ENCODE results near the gene PHOX2A.
"Not testable (repeated sequence)": the region's sequence is repeated elsewhere in the genome, so short reads cannot be mapped to it uniquely, and the experiment has no call there.

The PHOX2A gene

DNA sequence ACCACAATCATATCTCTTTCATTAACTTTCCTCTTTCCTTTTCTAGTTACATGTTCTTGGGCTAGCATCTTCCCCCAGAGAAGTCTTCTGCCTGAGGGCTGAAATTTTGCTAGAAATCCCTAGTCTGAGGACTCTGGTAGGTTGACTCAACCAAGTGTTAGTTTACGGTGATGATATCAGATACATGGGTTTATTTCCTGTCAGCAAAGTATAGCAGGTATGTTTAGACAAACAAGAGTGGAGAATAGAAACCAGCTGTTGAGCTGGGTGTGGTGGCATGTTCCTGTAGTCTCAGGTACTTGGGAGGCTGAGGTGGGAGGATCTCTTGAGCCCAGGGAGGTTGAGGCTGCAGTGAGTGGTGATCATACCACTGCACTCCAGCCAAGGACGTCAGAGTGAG is 40.8 kb downstream of the PHOX2A start:
- ATAC-seq = no peak

DNA sequence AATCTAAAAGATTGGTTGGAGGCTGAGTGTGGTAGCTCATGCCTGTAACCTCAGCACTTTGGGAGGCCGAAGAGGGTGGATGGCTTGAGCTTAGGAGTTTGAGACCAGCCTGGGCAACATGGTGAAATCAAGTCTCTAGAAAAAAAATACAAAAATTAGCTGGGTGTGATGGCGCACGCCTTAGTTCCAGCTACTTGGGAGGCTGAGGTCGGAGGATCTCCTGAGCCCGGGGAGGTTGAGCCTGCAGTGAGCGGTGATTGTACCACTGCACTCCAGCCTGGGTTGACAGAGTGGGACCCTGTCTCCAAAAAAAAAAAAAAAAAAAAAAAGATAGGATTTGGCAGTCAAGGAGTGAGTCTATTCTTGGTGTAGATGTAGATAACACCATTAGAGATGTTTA is 41.4 kb downstream of the PHOX2A start:
- ATAC-seq = no peak
- TF ChIP-seq SNAI2 (CRISPR knock-in tag; IDR thresholded peaks at IDR 0.05) (no peak), PPARA (CRISPR knock-in tag; IDR thresholded peaks at IDR 0.05; ENCODE audit: borderline replicate concordance) (no peak), ZNF565 (CRISPR knock-in tag; conservative IDR thresholded peaks at IDR 0.05; ENCODE audit: low read depth) (no peak), CSDC2 (CRISPR knock-in tag; IDR thresholded peaks at IDR 0.05) (no peak), ESRRG (CRISPR knock-in tag; IDR thresholded peaks at IDR 0.05) (no peak), ZNF70 (CRISPR knock-in tag; IDR thresholded peaks at IDR 0.05) (no peak), ISL1 (CRISPR knock-in tag; IDR thresholded peaks at IDR 0.05) (no peak), OSR1 (CRISPR knock-in tag; IDR thresholded peaks at IDR 0.05) (no peak)
- TF ChIP-seq, protein P1, sequence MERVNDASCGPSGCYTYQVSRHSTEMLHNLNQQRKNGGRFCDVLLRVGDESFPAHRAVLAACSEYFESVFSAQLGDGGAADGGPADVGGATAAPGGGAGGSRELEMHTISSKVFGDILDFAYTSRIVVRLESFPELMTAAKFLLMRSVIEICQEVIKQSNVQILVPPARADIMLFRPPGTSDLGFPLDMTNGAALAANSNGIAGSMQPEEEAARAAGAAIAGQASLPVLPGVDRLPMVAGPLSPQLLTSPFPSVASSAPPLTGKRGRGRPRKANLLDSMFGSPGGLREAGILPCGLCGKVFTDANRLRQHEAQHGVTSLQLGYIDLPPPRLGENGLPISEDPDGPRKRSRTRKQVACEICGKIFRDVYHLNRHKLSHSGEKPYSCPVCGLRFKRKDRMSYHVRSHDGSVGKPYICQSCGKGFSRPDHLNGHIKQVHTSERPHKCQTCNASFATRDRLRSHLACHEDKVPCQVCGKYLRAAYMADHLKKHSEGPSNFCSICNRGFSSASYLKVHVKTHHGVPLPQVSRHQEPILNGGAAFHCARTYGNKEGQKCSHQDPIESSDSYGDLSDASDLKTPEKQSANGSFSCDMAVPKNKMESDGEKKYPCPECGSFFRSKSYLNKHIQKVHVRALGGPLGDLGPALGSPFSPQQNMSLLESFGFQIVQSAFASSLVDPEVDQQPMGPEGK (CRISPR knock-in tag; IDR thresholded peaks at IDR 0.05; ENCODE audit: borderline replicate concordance) = no peak
- TF ChIP-seq, protein P2, sequence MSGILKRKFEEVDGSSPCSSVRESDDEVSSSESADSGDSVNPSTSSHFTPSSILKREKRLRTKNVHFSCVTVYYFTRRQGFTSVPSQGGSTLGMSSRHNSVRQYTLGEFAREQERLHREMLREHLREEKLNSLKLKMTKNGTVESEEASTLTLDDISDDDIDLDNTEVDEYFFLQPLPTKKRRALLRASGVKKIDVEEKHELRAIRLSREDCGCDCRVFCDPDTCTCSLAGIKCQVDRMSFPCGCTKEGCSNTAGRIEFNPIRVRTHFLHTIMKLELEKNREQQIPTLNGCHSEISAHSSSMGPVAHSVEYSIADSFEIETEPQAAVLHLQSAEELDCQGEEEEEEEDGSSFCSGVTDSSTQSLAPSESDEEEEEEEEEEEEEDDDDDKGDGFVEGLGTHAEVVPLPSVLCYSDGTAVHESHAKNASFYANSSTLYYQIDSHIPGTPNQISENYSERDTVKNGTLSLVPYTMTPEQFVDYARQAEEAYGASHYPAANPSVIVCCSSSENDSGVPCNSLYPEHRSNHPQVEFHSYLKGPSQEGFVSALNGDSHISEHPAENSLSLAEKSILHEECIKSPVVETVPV (CRISPR knock-in tag; IDR thresholded peaks at IDR 0.05) = no peak

More for the DNA sequence above, 40.8 kb downstream of the PHOX2A start:
- TF ChIP-seq TCF4 (CRISPR knock-in tag; IDR thresholded peaks at IDR 0.05; ENCODE audit: borderline replicate concordance) = no peak

DNA sequence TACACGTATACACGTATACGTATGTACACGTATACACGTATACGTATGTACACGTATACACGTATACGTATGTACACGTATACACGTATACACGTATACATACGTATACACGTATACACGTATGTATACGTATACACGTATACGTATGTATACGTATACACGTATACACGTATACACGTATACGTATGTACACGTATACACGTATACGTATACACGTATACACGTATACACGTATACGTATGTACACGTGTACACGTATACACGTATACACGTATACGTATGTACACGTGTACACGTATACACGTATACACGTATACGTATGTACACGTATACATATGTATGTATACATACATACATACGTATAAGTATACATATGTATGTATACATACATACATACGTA is 42.5 kb downstream of the PHOX2A start:
- not testable (repeated sequence) for ATAC-seq

DNA sequence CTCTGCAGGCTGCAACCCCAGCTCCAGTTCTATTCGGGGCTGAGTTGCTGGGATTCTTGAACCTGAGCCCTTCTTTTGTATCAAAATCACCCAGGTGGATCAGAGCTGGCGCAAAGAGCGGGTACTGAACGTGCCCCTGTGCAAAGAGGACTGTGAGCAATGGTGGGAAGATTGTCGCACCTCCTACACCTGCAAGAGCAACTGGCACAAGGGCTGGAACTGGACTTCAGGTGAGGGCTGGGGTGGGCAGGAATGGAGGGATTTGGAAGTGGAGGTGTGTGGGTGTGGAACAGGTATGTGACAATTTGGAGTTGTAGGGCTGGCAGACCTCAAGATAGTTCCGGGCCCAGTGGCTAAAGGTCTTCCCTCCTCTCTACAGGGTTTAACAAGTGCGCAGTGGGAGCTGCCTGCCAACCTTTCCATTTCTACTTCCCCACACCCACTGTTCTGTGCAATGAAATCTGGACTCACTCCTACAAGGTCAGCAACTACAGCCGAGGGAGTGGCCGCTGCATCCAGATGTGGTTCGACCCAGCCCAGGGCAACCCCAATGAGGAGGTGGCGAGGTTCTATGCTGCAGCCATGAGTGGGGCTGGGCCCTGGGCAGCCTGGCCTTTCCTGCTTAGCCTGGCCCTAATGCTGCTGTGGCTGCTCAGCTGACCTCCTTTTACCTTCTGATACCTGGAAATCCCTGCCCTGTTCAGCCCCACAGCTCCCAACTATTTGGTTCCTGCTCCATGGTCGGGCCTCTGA is 48.3 kb downstream of the PHOX2A start:
- TF ChIP-seq ZNF8 (CRISPR knock-in tag; IDR thresholded peaks at IDR 0.05) (no peak), TOX (CRISPR knock-in tag; IDR thresholded peaks at IDR 0.05; ENCODE audit: borderline replicate concordance) (no peak), OSR1 (CRISPR knock-in tag; IDR thresholded peaks at IDR 0.05) (no peak), ARNTL (CRISPR knock-in tag; IDR thresholded peaks at IDR 0.05; ENCODE audit: borderline replicate concordance, low read depth) (no peak), BACH2 (CRISPR knock-in tag; IDR thresholded peaks at IDR 0.05; ENCODE audit: borderline replicate concordance) (no peak), CREB5 (CRISPR knock-in tag; IDR thresholded peaks at IDR 0.05; ENCODE audit: low read depth) (no peak), PPARA (CRISPR knock-in tag; IDR thresholded peaks at IDR 0.05; ENCODE audit: borderline replicate concordance) (no peak)
- TF ChIP-seq, protein P2 (CRISPR knock-in tag; IDR thresholded peaks at IDR 0.05) = no peak
- ATAC-seq = no peak

DNA sequence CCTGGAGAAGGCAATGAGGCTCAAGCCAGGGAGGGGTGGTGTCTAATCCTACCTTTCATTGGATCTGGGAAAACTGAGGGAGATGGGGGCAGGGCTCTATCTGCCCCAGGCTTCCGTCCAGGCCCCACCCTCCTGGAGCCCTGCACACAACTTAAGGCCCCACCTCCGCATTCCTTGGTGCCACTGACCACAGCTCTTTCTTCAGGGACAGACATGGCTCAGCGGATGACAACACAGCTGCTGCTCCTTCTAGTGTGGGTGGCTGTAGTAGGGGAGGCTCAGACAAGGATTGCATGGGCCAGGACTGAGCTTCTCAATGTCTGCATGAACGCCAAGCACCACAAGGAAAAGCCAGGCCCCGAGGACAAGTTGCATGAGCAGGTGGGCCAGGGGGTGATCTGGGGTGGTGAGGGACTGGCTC is 52.0 kb downstream of the PHOX2A start, which contains the start of gene FOLR1:
Gene FOLR1 (plus strand): TSS at position 180 of the 421 bp plus-strand sequence. CDS start 34 bp downstream, at position 214.
- no peak for ATAC-seq
- TF ChIP-seq, protein P2 (CRISPR knock-in tag; IDR thresholded peaks at IDR 0.05) = no peak
- no peak for TF ChIP-seq ARNTL (CRISPR knock-in tag; IDR thresholded peaks at IDR 0.05; ENCODE audit: borderline replicate concordance, low read depth)
- TF ChIP-seq SNAI2 (CRISPR knock-in tag; IDR thresholded peaks at IDR 0.05) = no peak
- TF ChIP-seq TCF4 (CRISPR knock-in tag; IDR thresholded peaks at IDR 0.05; ENCODE audit: borderline replicate concordance) = no peak
- TF ChIP-seq, protein P3, sequence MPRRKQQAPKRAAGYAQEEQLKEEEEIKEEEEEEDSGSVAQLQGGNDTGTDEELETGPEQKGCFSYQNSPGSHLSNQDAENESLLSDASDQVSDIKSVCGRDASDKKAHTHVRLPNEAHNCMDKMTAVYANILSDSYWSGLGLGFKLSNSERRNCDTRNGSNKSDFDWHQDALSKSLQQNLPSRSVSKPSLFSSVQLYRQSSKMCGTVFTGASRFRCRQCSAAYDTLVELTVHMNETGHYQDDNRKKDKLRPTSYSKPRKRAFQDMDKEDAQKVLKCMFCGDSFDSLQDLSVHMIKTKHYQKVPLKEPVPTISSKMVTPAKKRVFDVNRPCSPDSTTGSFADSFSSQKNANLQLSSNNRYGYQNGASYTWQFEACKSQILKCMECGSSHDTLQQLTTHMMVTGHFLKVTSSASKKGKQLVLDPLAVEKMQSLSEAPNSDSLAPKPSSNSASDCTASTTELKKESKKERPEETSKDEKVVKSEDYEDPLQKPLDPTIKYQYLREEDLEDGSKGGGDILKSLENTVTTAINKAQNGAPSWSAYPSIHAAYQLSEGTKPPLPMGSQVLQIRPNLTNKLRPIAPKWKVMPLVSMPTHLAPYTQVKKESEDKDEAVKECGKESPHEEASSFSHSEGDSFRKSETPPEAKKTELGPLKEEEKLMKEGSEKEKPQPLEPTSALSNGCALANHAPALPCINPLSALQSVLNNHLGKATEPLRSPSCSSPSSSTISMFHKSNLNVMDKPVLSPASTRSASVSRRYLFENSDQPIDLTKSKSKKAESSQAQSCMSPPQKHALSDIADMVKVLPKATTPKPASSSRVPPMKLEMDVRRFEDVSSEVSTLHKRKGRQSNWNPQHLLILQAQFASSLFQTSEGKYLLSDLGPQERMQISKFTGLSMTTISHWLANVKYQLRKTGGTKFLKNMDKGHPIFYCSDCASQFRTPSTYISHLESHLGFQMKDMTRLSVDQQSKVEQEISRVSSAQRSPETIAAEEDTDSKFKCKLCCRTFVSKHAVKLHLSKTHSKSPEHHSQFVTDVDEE (CRISPR knock-in tag; IDR thresholded peaks at IDR 0.05) = no peak
- no peak for TF ChIP-seq POU6F1 (CRISPR knock-in tag; IDR thresholded peaks at IDR 0.05; ENCODE audit: borderline replicate concordance, low read depth)
- no peak for TF ChIP-seq ZFP3 (CRISPR knock-in tag; IDR thresholded peaks at IDR 0.05)
- no peak for TF ChIP-seq OSR1 (CRISPR knock-in tag; IDR thresholded peaks at IDR 0.05)
- TF ChIP-seq PPARA (CRISPR knock-in tag; IDR thresholded peaks at IDR 0.05; ENCODE audit: borderline replicate concordance) = no peak
- no peak for TF ChIP-seq ZC3H10 (CRISPR knock-in tag; IDR thresholded peaks at IDR 0.05)
- no peak for TF ChIP-seq RARB (CRISPR knock-in tag; IDR thresholded peaks at IDR 0.05)
- TF ChIP-seq ISL1 (CRISPR knock-in tag; IDR thresholded peaks at IDR 0.05) = no peak
- no peak for TF ChIP-seq ZNF70 (CRISPR knock-in tag; IDR thresholded peaks at IDR 0.05)

Measured in SK-N-SH treated with all-trans-retinoic acid at 6 μM for 48 hours (cell line).